ENCODE measurements around the gene KLHDC10. TPM values are rescaled to one million over a fixed set of nuclear protein-coding genes. Genes with fewer than 3 reads are reported as not detected.

KLHDC10 gene
- total and polyA plus RNA-seq, 2 of the 13 experiments (the other 11 are each of a cell fraction or from before 2014, with no cell fraction given), result 11.9 to 21.6 TPM

- in situ Hi-C loops (cut with HindIII; ENCODE audit: extremely low pct_ligation_motif_present, low pct_unique_long_range_greater_than_20kb), result no loop called here
- Histone ChIP-seq H3K79me2 (ENCODE audit: insufficient read depth, low read length) (no peaks in the 10 kb centered on the region), H3K36me3 (replicated peaks in 1 of 2; ENCODE audit: control insufficient read depth in 1 of 2, insufficient read depth in 2 of 2, low read length in 2 of 2) (no peaks in the 10 kb centered on the region), H3K9ac (ENCODE audit: insufficient read depth, low read depth, low read length) (peak overlapping the region; percentile 43; the same call in 1 of the 2 replicates), H3K4me1 (ENCODE audit: insufficient read depth, low read length) (peaks cover 16% of the 10 kb centered on the region), H3K9me3 (ENCODE audit: low read length) (no peaks in the 10 kb centered on the region), H3K4me3 (replicated peaks in 1 of 3; ENCODE audit: insufficient read depth in 1 of 3, low read depth in 2 of 3, low read length in 3 of 3) (peak overlapping the region; percentile 18 to 41 (median 30); a peak in 4 of 6 replicates), H4K20me1 (ENCODE audit: insufficient read depth, low read length) (no peaks in the 10 kb centered on the region), H2AFZ (ENCODE audit: low read length) (no peak overlapping the region), H3K27ac (ENCODE audit: extremely low read length, insufficient read depth, low read length) (no peak overlapping the region), H3K4me2 (ENCODE audit: low read depth, low read length) (peak overlapping the region; percentile 61), H3K27me3 (ENCODE audit: control insufficient read depth in 1 of 2, insufficient read depth in 2 of 2, low read length in 2 of 2) (no peaks in the 10 kb centered on the region)
- POLR2A ChIA-PET, result no interaction called here
- WGBS (ENCODE audit: low lambda C conversion rate), result 35% methylated on average over 5 of the region's 29 CpGs
- CTCF ChIA-PET (ENCODE audit: low intra/inter-chr PET ratio, low total read pairs), result no interaction called here
- BruUV-seq (replicated peaks), result no TSS peak
- ATAC-seq (peak; percentile 70), DNase-seq (ENCODE audit: low spot score) (no peak), FAIRE-seq (no peak)
- intact Hi-C loops (cut with micrococcal nuclease; ENCODE audit: unreplicated experiment), result loop anchor here (5.0 kb wide), 1 partner anchor 81 kb away; the partner anchor contains the start of gene KLHDC10
- TF ChIP-seq FOXA3 (CRISPR knock-in tag; IDR thresholded peaks at IDR 0.05), result no peak
- TF ChIP-seq ZNF720 (CRISPR knock-in tag; IDR thresholded peaks at IDR 0.05), result no peak
- 0 out of 2 replicates have a peak, but pooled peaks have one; percentile 23 for TF ChIP-seq ZNF230 (CRISPR knock-in tag; IDR thresholded peaks at IDR 0.05)
- TF ChIP-seq ZNF574 (CRISPR knock-in tag; IDR thresholded peaks at IDR 0.05), result 0 out of 2 replicates have a peak, but pooled peaks have one; percentile 15
- TF ChIP-seq ZNF263 (CRISPR knock-in tag; IDR thresholded peaks at IDR 0.05), result peak; percentile 69; the same call in 1 of the 2 replicates
- peak; percentile 57; the same call in 1 of the 2 replicates for TF ChIP-seq ZBTB33 (CRISPR knock-in tag; IDR thresholded peaks at IDR 0.05)
- peak; percentile 33; the same call in 1 of the 2 replicates for TF ChIP-seq HNF1B (CRISPR knock-in tag; IDR thresholded peaks at IDR 0.05)
- no peak for TF ChIP-seq MNT (IDR thresholded peaks at IDR 0.05)
- TF ChIP-seq MXD1 (CRISPR knock-in tag; IDR thresholded peaks at IDR 0.05), result 0 out of 2 replicates have a peak, but pooled peaks have one; percentile 4
- TF ChIP-seq THAP9 (CRISPR knock-in tag; IDR thresholded peaks at IDR 0.05; ENCODE audit: borderline replicate concordance), result peak; percentile 32; the same call in 1 of the 2 replicates
- no peak for TF ChIP-seq RFXANK (CRISPR knock-in tag; IDR thresholded peaks at IDR 0.05)
Measured at GRCh38 chr7:130153211-130153908, 83.0 kb downstream of the KLHDC10 start.
